Measurements from ENCODE around the gene PCED1A.

PCED1A gene

GRCh38 chr20:2866236-2866635 is 25.8 kb upstream of the PCED1A start:
- no peak overlapping the region for H2AFZ ChIP-seq (ENCODE audit: low read length)
- no peak overlapping the region for H3K27ac ChIP-seq (ENCODE audit: low read depth, low read length, poor library complexity, severe bottlenecking)
- H3K9ac ChIP-seq (ENCODE audit: low read length) = no peak overlapping the region
- no peaks in the 10 kb centered on the region for H3K9me2 ChIP-seq (ENCODE audit: low read depth, low read length)
- no peaks in the 10 kb centered on the region for H3F3A ChIP-seq (ENCODE audit: insufficient read depth, low read length)
- peaks cover 26% of the 10 kb centered on the region for H3K36me3 ChIP-seq (ENCODE audit: insufficient read depth, low read length)
- no peaks in the 10 kb centered on the region for H3K27me3 ChIP-seq (ENCODE audit: insufficient read depth, low read length)
- H3K79me2 ChIP-seq (ENCODE audit: insufficient read depth, low read length) = no peaks in the 10 kb centered on the region
- no peak for TF ChIP-seq EZH2 (IDR thresholded peaks at IDR 0.05; ENCODE audit: borderline replicate concordance, low read length)
- TF ChIP-seq CTCF (IDR thresholded peaks at IDR 0.05; ENCODE audit: low read length) = no peak
- peaks cover 7% of the 10 kb centered on the region for H3K4me1 ChIP-seq (ENCODE audit: insufficient read depth, low read length, severe bottlenecking)
- no peak overlapping the region for H3K4me2 ChIP-seq (ENCODE audit: low read length)
- no peaks in the 10 kb centered on the region for H3K9me3 ChIP-seq (ENCODE audit: low read length)
- no peaks in the 10 kb centered on the region for H4K20me1 ChIP-seq (ENCODE audit: insufficient read depth, low read length)
- no peak overlapping the region for H3K4me3 ChIP-seq (ENCODE audit: low read depth, low read length, poor library complexity, severe bottlenecking)

- Histone ChIP-seq H3K36me3 (ENCODE audit: insufficient read depth, low read length) (peaks cover 32% of the 10 kb centered on the region), H3K9me2 (ENCODE audit: low read depth, low read length) (no peaks in the 10 kb centered on the region), H3K27me3 (ENCODE audit: insufficient read depth, low read length) (no peaks in the 10 kb centered on the region), H4K20me1 (ENCODE audit: insufficient read depth, low read length) (no peaks in the 10 kb centered on the region), H3K79me2 (ENCODE audit: insufficient read depth, low read length) (no peaks in the 10 kb centered on the region), H3K9me3 (ENCODE audit: low read length) (no peaks in the 10 kb centered on the region), H3K9ac (ENCODE audit: low read length) (no peak overlapping the region), H3F3A (ENCODE audit: insufficient read depth, low read length) (no peaks in the 10 kb centered on the region), H3K4me3 (ENCODE audit: low read depth, low read length, poor library complexity, severe bottlenecking) (no peak overlapping the region), H3K27ac (ENCODE audit: low read depth, low read length, poor library complexity, severe bottlenecking) (no peak overlapping the region), H3K4me1 (ENCODE audit: insufficient read depth, low read length, severe bottlenecking) (peaks cover 7% of the 10 kb centered on the region), H3K4me2 (ENCODE audit: low read length) (no peak overlapping the region), H2AFZ (ENCODE audit: low read length) (no peak overlapping the region)
- no peak for TF ChIP-seq EZH2 (IDR thresholded peaks at IDR 0.05; ENCODE audit: borderline replicate concordance, low read length)
- TF ChIP-seq CTCF (IDR thresholded peaks at IDR 0.05; ENCODE audit: low read length) = peak; percentile 37
Observed at GRCh38 chr20:2865630-2866029, 25.2 kb upstream of the PCED1A start.

- H2AFZ ChIP-seq (ENCODE audit: low read length) = no peak overlapping the region
- no peaks in the 10 kb centered on the region for H3K27me3 ChIP-seq (ENCODE audit: insufficient read depth, low read length)
- H3K27ac ChIP-seq (ENCODE audit: low read depth, low read length, poor library complexity, severe bottlenecking) = no peak overlapping the region
- H3K9ac ChIP-seq (ENCODE audit: low read length) = no peak overlapping the region
- no peaks in the 10 kb centered on the region for H3F3A ChIP-seq (ENCODE audit: insufficient read depth, low read length)
- peaks cover 7% of the 10 kb centered on the region for H3K4me1 ChIP-seq (ENCODE audit: insufficient read depth, low read length, severe bottlenecking)
- H3K4me3 ChIP-seq (ENCODE audit: low read depth, low read length, poor library complexity, severe bottlenecking) = no peak overlapping the region
- H4K20me1 ChIP-seq (ENCODE audit: insufficient read depth, low read length) = no peaks in the 10 kb centered on the region
- H3K9me3 ChIP-seq (ENCODE audit: low read length) = no peaks in the 10 kb centered on the region
- H3K4me2 ChIP-seq (ENCODE audit: low read length) = no peak overlapping the region
- peaks cover 33% of the 10 kb centered on the region for H3K36me3 ChIP-seq (ENCODE audit: insufficient read depth, low read length)
- H3K9me2 ChIP-seq (ENCODE audit: low read depth, low read length) = no peaks in the 10 kb centered on the region
- H3K79me2 ChIP-seq (ENCODE audit: insufficient read depth, low read length) = no peaks in the 10 kb centered on the region
- TF ChIP-seq CTCF (IDR thresholded peaks at IDR 0.05; ENCODE audit: low read length) (no peak), EZH2 (IDR thresholded peaks at IDR 0.05; ENCODE audit: borderline replicate concordance, low read length) (no peak)
Observed at GRCh38 chr20:2865101-2865500, 24.6 kb upstream of the PCED1A start.

All from OCI-LY1 (cell line).